A549 (cell line): ENCODE measurements around the gene EXOSC2. TPM values are rescaled to one million over a fixed set of nuclear protein-coding genes. Genes with fewer than 3 reads are reported as not detected.

ENCODE experiments used
- ATAC-seq, 2 experiments: fragments of 200-7000 bp in 1 of 2; fragments of >200 bp in 1 of 2; cut with Nextera tagmentation in 1 of 2; cut with Tn5 transposase in 1 of 2; 3 replicates each; pipeline versions ENCODE4 v1.8.0 to v1.9.1; 2018 to 2020; ENCODE audit warnings: mild to moderate bottlenecking in 1 of 2, moderate library complexity in 1 of 2
- CTCF ChIA-PET: fragments of 300-600 bp; sonication (Branson Sonifier 250); formaldehyde crosslinking; extraction: SDS; loops from one replicate; lab custom pipeline; 2021; ENCODE audit warnings: antibody characterized with exemption, inconsistent platforms; lab: Yijun Ruan, JAX
- POLR2A ChIA-PET: fragments of 350-600 bp; formaldehyde crosslinking; extraction: SDS; loops from one replicate; lab custom pipeline; 2021; ENCODE audit warnings: antibody characterized with exemption, inconsistent platforms; lab: Yijun Ruan, JAX
- DNase-seq, 2 experiments: peaks; one replicate each; pipeline versions ENCODE4 v3.0.0 to v3.0.0-alpha.2; 2011 to 2016; ENCODE audit warnings: low read depth in 1 of 2, low spot score in 1 of 2
- FAIRE-seq: peaks from 2 replicates; lab custom pipeline; 2011; peaks lifted over from hg19 to GRCh38; lab: Jason Lieb, UNC
- H3K27ac ChIP-seq, 2 experiments: fragments of >200 bp; sonication (Bioruptor Twin); formaldehyde crosslinking; 3 replicates each; pipeline ENCODE4 v1.5.1; 2016 to 2017
- H3K4me1 ChIP-seq: fragments of >200 bp; sonication (Bioruptor Twin); formaldehyde crosslinking; 3 replicates; pipeline ENCODE4 v1.6.1; 2016
- H3K4me2 ChIP-seq: fragments of >200 bp; sonication (Bioruptor Twin); formaldehyde crosslinking; 3 replicates; pipeline ENCODE4 v1.6.1; 2016
- H3K4me3 ChIP-seq: fragments of >200 bp; sonication (Bioruptor Twin); formaldehyde crosslinking; 3 replicates; pipeline ENCODE4 v1.5.1; 2016
- H3K9me3 ChIP-seq: fragments of >200 bp; sonication (Bioruptor Twin); formaldehyde crosslinking; 3 replicates; pipeline ENCODE4 v1.6.1; 2016
- BCL3 ChIP-seq: fragments of >200 bp; sonication (Bioruptor Twin); formaldehyde crosslinking; IDR thresholded peaks from 3 replicates; pipeline ENCODE4 v1.6.1; 2016
- CEBPB ChIP-seq, 2 experiments: fragments of >200 bp in 1 of 2; sonication (Bioruptor Twin) in 1 of 2; formaldehyde crosslinking in 1 of 2; IDR thresholded peaks; 2 replicates each; pipeline ENCODE4 v1.6.1; 2012 to 2016
- ELK1 ChIP-seq: fragments of 150-350 bp; IDR thresholded peaks from 2 replicates; pipeline ENCODE4 v1.6.1; 2014; ENCODE audit warnings: low read depth, mild to moderate bottlenecking, low read length
- EP300 ChIP-seq, 2 experiments: fragments of >200 bp; sonication (Bioruptor Twin); formaldehyde crosslinking; IDR thresholded peaks; 2 replicates in 1 of 2; 3 replicates in 1 of 2; pipeline ENCODE4 v1.6.1; 2016 to 2017
- FOSB ChIP-seq: fragments of 250-450 bp; sonication (Bioruptor Pico); IDR thresholded peaks from 2 replicates; pipeline ENCODE4 v1.5.0; 2020; ENCODE audit warnings: mild to moderate bottlenecking, moderate library complexity
- FOXS1 ChIP-seq: fragments of 250-450 bp; sonication (Bioruptor Pico); IDR thresholded peaks from 2 replicates; pipeline ENCODE4 v1.5.0; 2020; ENCODE audit warnings: mild to moderate bottlenecking, moderate library complexity
- GATA3 ChIP-seq: IDR thresholded peaks from 2 replicates; pipeline ENCODE4 v1.6.1; 2012; ENCODE audit warnings: borderline replicate concordance
- HOXA7 ChIP-seq: fragments of 250-450 bp; sonication (Bioruptor Pico); IDR thresholded peaks from 2 replicates; pipeline ENCODE4 v1.5.0; 2020; ENCODE audit warnings: mild to moderate bottlenecking, moderate library complexity
- HOXB13 ChIP-seq: fragments of 250-450 bp; sonication (Bioruptor Pico); IDR thresholded peaks from 2 replicates; pipeline ENCODE4 v1.5.0; 2020; ENCODE audit warnings: low read depth, mild to moderate bottlenecking, moderate library complexity
- JUN ChIP-seq, 2 experiments: fragments of >200 bp; sonication (Bioruptor Twin); formaldehyde crosslinking; IDR thresholded peaks; 2 replicates in 1 of 2; 3 replicates in 1 of 2; pipeline ENCODE4 v1.6.1; 2016 to 2017
- KDM5A ChIP-seq: fragments of 200-600 bp; sonication (generic); IDR thresholded peaks from 2 replicates; pipeline ENCODE4 v1.6.1; 2016; ENCODE audit warnings: antibody characterized with exemption, mild to moderate bottlenecking
- MAZ ChIP-seq: fragments of 150-350 bp; IDR thresholded peaks from 2 replicates; pipeline ENCODE4 v1.6.1; 2014; ENCODE audit warnings: antibody characterized with exemption, low read depth, low read length, borderline replicate concordance
- MYC ChIP-seq: IDR thresholded peaks from 2 replicates; pipeline ENCODE4 v1.6.1; 2012; ENCODE audit warnings: mild to moderate bottlenecking, inconsistent platforms, low read length, improper control_type of control experiment, borderline replicate concordance
- NFE2L2 ChIP-seq: fragments of 150-350 bp; conservative IDR thresholded peaks from 2 replicates; pipeline ENCODE4 v1.6.1; 2014; ENCODE audit warnings: low read length
- NPAS2 ChIP-seq: fragments of 250-450 bp; sonication (Bioruptor Pico); IDR thresholded peaks from 2 replicates; pipeline ENCODE4 v1.8.0; 2022; ENCODE audit warnings: mild to moderate bottlenecking, moderate library complexity, borderline replicate concordance
- NR3C1 ChIP-seq: fragments of >200 bp; sonication (Bioruptor Twin); formaldehyde crosslinking; IDR thresholded peaks from 3 replicates; pipeline ENCODE4 v1.6.1; 2017
- PHF8 ChIP-seq: fragments of 200-600 bp; sonication (generic); IDR thresholded peaks from 2 replicates; pipeline ENCODE4 v1.6.1; 2016; ENCODE audit warnings: low read depth, mild to moderate bottlenecking, antibody characterized with exemption, moderate library complexity, borderline replicate concordance
- RAD21 ChIP-seq, 2 experiments: fragments of >200 bp in 1 of 2; sonication (Bioruptor Twin) in 1 of 2; formaldehyde crosslinking in 1 of 2; IDR thresholded peaks in 1 of 2; conservative IDR thresholded peaks in 1 of 2; 2 replicates in 1 of 2; 3 replicates in 1 of 2; pipeline ENCODE4 v1.6.1; 2012 to 2018; ENCODE audit warnings: inconsistent platforms in 1 of 2
- RARB ChIP-seq: fragments of 250-450 bp; sonication (Bioruptor Pico); IDR thresholded peaks from 2 replicates; pipeline ENCODE4 v1.8.0; 2021; ENCODE audit warnings: mild to moderate bottlenecking, moderate library complexity
- SMC3 ChIP-seq: fragments of >200 bp; sonication (Bioruptor Twin); formaldehyde crosslinking; IDR thresholded peaks from 3 replicates; pipeline ENCODE4 v1.6.1; 2018; ENCODE audit warnings: inconsistent platforms
- SREBF2 ChIP-seq: fragments of 450-650 bp; IDR thresholded peaks from 2 replicates; pipeline ENCODE4 v1.6.1; 2014; ENCODE audit warnings: mild to moderate bottlenecking, moderate library complexity
- TFCP2L1 ChIP-seq: fragments of 250-450 bp; sonication (Bioruptor Pico); IDR thresholded peaks from 2 replicates; pipeline ENCODE4 v1.5.0; 2021; ENCODE audit warnings: mild to moderate bottlenecking
- ZC3H11A ChIP-seq: fragments of 450-650 bp; IDR thresholded peaks from 2 replicates; pipeline ENCODE4 v1.6.1; 2014; ENCODE audit warnings: antibody characterized with exemption, mild to moderate bottlenecking
- WGBS: methylation state at CpG from one replicate; pipeline ENCODE4 v1.1.6; 2017; ENCODE audit errors: missing lambda C conversion rate; 5-methylcytosine and 5-hydroxymethylcytosine counted together
- polyA plus RNA-seq, 4 experiments: library from polyadenylated mRNA; depleted of rRNA in 3 of 4; stranded (reverse); fragments of >200 nt; fragmentation: RNase III in 1 of 4; extraction: RNeasy Plus Mini Kit Qiagen cat#74134 plus additional on column Dnase treatment in 1 of 4; gene quantifications; 2 replicates in 3 of 4; 3 replicates in 1 of 4; pipeline ENCODE4 v1.2.3, GENCODE V29; 2011 to 2017
- TF ChIP-seq, protein P1 (sequence below): fragments of 250-450 bp; sonication (Bioruptor Pico); IDR thresholded peaks from 2 replicates; pipeline ENCODE4 v1.5.0; 2020; ENCODE audit warnings: low read depth, mild to moderate bottlenecking, moderate library complexity
- TF ChIP-seq, protein P2 (sequence below): IDR thresholded peaks from 2 replicates; pipeline ENCODE4 v1.6.1; 2012; ENCODE audit warnings: low read depth, borderline replicate concordance
- TF ChIP-seq, protein P3 (sequence below): IDR thresholded peaks from 2 replicates; pipeline ENCODE4 v1.6.1; 2012

The EXOSC2 gene
- polyA plus RNA-seq, 2 of the 4 experiments (the other 2 are of a cell fraction): 96.8 to 101 TPM

DNA sequence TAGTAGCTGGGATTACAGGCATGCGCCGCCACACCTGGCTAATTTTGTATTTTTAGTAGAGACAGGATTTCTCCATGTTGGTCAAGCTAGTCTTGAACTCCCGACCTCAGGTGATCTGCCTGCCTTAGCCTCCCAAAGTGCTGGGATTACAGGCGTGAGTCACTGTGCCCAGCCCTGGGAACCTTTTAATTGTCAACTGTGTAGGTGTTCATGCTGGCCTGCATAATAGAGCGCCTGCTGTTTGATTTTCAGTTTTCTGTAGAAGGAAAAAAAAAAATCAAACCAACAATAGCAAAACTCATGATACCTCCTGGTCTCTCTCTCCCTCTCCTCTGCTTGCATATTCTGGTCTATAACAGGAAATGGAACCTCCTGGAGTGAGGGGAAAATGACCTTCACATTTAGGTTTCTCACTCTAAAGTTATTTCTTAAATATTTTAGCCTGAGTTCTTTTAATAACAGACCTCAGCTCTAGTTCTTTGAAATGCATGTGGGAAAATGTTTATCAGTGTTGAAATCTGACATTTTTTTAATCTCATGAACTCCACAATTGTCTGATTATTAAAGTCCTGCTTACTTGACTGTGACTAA, 51.7 kb downstream of the EXOSC2 start:
- DNase-seq (no peak), FAIRE-seq (no peak), ATAC-seq (no peak)
- H3K4me2 ChIP-seq: no peak overlapping the region
- TF ChIP-seq CEBPB (IDR thresholded peaks at IDR 0.05) (no peak), FOSB (no peak), GATA3 (no peak), ZC3H11A (no peak), RAD21 (conservative IDR thresholded peaks at IDR 0.05 in 1 of 2, IDR thresholded peaks at IDR 0.05 in 1 of 2) (no peak)
- no peaks in the 10 kb centered on the region for H3K9me3 ChIP-seq
- 90% methylated on average over 5 of the region's 5 CpGs for WGBS
- H3K27ac ChIP-seq: no peak overlapping the region
- CTCF ChIA-PET: interaction anchor here (1.0 to 1.1 kb wide), 2 partner anchors 14 to 121 kb away, joined by 4 to 6 read pairs; no protein-coding TSS in a partner anchor
- POLR2A ChIA-PET: no interaction called here
- 0 out of 3 replicates have a peak, but pooled peaks cover 12% of the 10 kb centered on the region for H3K4me1 ChIP-seq
- H3K4me3 ChIP-seq: no peak overlapping the region

DNA sequence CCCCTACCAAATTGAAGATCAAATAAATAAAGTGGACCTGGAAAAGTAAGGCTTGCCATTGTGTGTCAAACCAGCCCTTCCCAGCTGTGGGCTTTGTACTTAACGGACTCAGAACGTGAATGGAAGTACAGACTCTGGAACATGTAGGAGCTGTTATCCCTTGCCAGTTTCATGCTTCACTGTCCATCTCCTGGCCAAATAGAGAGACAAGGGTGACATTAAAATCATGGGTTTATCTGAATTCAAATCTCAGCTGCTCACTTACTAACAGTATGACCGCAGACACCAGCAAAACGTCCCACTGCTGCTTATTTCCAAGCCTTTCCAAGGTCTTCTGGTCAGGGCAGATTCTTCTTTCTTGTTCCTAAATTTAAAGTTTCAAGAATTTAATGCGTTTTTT, 52.2 kb downstream of the EXOSC2 start:
- no peak for FAIRE-seq
- no peaks in the 10 kb centered on the region for H3K9me3 ChIP-seq
- no peak for ATAC-seq
- H3K4me3 ChIP-seq: no peak overlapping the region
- ChIA-PET POLR2A (no interaction called here), CTCF (interaction anchor here (1.1 kb wide), 1 partner anchor 121 kb away, joined by 4 read pairs; no protein-coding TSS in a partner anchor)
- WGBS: 80% methylated on average over 5 of the region's 5 CpGs
- H3K4me2 ChIP-seq: no peak overlapping the region
- no peak for DNase-seq
- H3K27ac ChIP-seq: no peak overlapping the region
- TF ChIP-seq FOSB (no peak), ZC3H11A (no peak), NFE2L2 (no peak), MAZ (no peak), BCL3 (no peak), ELK1 (no peak), SREBF2 (no peak)
- TF ChIP-seq, protein P1, sequence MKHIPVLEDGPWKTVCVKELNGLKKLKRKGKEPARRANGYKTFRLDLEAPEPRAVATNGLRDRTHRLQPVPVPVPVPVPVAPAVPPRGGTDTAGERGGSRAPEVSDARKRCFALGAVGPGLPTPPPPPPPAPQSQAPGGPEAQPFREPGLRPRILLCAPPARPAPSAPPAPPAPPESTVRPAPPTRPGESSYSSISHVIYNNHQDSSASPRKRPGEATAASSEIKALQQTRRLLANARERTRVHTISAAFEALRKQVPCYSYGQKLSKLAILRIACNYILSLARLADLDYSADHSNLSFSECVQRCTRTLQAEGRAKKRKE (CRISPR knock-in tag): no peak
- H3K4me1 ChIP-seq: 0 out of 3 replicates have a peak, but pooled peaks cover 12% of the 10 kb centered on the region

DNA sequence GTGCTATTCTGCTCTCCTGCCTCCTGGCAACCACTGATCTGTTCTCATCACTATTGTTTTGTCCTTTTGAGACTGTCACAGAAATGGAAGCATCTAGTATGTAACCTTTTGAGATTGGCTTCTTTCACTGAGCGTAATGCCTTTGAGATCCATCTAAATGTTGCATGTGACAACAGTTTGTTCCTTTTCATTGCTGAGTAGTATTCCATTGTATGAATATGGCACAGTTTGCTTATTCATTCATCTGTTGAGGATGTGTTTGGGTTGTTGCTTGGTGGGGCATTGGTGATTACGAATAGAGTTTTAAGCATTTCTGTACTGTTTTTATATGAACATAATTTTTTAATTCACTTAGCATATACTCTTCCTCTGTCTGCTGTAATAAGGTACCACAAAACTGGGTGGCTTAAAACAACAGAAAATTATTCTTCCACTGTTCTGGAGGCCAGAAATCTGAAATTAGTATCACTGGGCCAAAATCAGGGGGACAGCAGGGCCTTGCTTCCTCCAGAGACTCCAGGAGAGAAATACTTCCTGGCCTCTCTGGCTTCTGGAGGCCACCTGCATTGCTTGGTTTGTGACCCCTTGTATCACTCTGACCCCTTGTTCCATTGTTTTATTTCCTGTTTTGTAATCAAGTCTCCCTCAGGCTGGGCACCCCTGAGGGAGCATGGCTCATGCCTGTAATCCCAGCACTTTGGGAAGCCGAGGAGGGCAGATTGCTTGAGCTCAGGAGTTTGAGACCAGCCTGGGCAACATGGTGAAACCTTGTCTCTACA, 53.0 kb downstream of the EXOSC2 start:
- no peak for ATAC-seq
- no peak for DNase-seq
- H3K4me2 ChIP-seq: no peak overlapping the region
- H3K27ac ChIP-seq: no peak overlapping the region
- no peak overlapping the region for H3K4me3 ChIP-seq
- 85% methylated on average over 3 of the region's 3 CpGs for WGBS
- H3K4me1 ChIP-seq: 0 out of 3 replicates have a peak, but pooled peaks cover 12% of the 10 kb centered on the region
- no peak for TF ChIP-seq RARB (CRISPR knock-in tag)
- no peak for TF ChIP-seq HOXA7 (CRISPR knock-in tag)
- no peak for TF ChIP-seq SMC3
- TF ChIP-seq, protein P2, sequence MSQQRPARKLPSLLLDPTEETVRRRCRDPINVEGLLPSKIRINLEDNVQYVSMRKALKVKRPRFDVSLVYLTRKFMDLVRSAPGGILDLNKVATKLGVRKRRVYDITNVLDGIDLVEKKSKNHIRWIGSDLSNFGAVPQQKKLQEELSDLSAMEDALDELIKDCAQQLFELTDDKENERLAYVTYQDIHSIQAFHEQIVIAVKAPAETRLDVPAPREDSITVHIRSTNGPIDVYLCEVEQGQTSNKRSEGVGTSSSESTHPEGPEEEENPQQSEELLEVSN: no peak
- no peak for TF ChIP-seq KDM5A
- no peak for TF ChIP-seq MYC
- no peak for TF ChIP-seq EP300 (IDR thresholded peaks at IDR 0.05)
- TF ChIP-seq RAD21 (conservative IDR thresholded peaks at IDR 0.05 in 1 of 2, IDR thresholded peaks at IDR 0.05 in 1 of 2): no peak
- TF ChIP-seq ZC3H11A: no peak
- TF ChIP-seq, protein P3, sequence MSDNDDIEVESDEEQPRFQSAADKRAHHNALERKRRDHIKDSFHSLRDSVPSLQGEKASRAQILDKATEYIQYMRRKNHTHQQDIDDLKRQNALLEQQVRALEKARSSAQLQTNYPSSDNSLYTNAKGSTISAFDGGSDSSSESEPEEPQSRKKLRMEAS: no peak
- TF ChIP-seq FOXS1 (CRISPR knock-in tag): no peak
- TF ChIP-seq TFCP2L1 (CRISPR knock-in tag): no peak
- TF ChIP-seq NR3C1: no peak
- TF ChIP-seq NPAS2 (CRISPR knock-in tag): no peak
- TF ChIP-seq JUN (IDR thresholded peaks at IDR 0.05): no peak
- TF ChIP-seq PHF8: no peak
- no peak for TF ChIP-seq HOXB13
- TF ChIP-seq, all 56 proteins: peak for 0
- ChIA-PET POLR2A (no interaction called here), CTCF (interaction anchor here (0.8 to 1.0 kb wide), 2 partner anchors 25 to 118 kb away, joined by 3 read pairs; no protein-coding TSS in a partner anchor)
- no peak for FAIRE-seq
- no peaks in the 10 kb centered on the region for H3K9me3 ChIP-seq
